Colonic mucosa (tissue), 4 donors: Measurements from ENCODE around the gene EIF2S2. TPM values are rescaled to one million over a fixed set of nuclear protein-coding genes. Genes with fewer than 3 reads are reported as not detected.

Source experiments
- DNase-seq: peaks from one replicate; pipeline ENCODE4 v3.0.0-alpha.2; 2020
- H3K27ac ChIP-seq: fragments of 200-600 bp; one replicate; pipeline ENCODE4 v1.8.0; 2021
- H3K27me3 ChIP-seq: fragments of 200-600 bp; one replicate; pipeline ENCODE4 v1.8.0; 2021
- H3K36me3 ChIP-seq: fragments of 200-600 bp; one replicate; pipeline ENCODE4 v1.8.0; 2021
- H3K4me1 ChIP-seq: fragments of 200-600 bp; one replicate; pipeline ENCODE4 v1.8.0; 2021; ENCODE audit warnings: mild to moderate bottlenecking
- H3K4me3 ChIP-seq: fragments of 200-600 bp; one replicate; pipeline ENCODE4 v1.8.0; 2021
- H3K9ac ChIP-seq, 2 donors: one replicate each; pipeline ENCODE4 v1.7.0; 2013; ENCODE audit warnings: control low read depth in 2 of 2, low read depth in 2 of 2, low read length in 2 of 2
- H3K9me3 ChIP-seq: fragments of 200-600 bp; one replicate; pipeline ENCODE4 v1.8.0; 2021
- intact Hi-C: fragments of 100-400 bp; cut with DNase I; formaldehyde crosslinking; loops from one replicate; pipeline ENCODE4 v1.14.1; 2022
- total RNA-seq, 2 donors: library from RNA; stranded (reverse); fragmentation: NEBNext Ultra II Directional in 1 of 2; extraction: Animal tissue kit (Norgen Biotek cat#: 25700) in 1 of 2; gene quantifications; one replicate each; pipeline ENCODE4 v1.2.1, GENCODE V29; 2021
- TF ChIP-seq, protein P1 (sequence below): fragments of 200-600 bp; IDR thresholded peaks from one replicate; pipeline ENCODE4 v1.8.0; 2022; ENCODE audit warnings: antibody characterized with exemption, mild to moderate bottlenecking
- donor health status: healthy.
- donor health status: DM: no; HTN: no; CAD: no.
- donor health status: DM: no; HTN: no; CAD: no.

EIF2S2 gene
- total RNA-seq, 2 donors from 2014 or later: 53.1 to 71.6 TPM

- Histone ChIP-seq H3K4me3 (no peak overlapping the region), H3K27ac (no peak overlapping the region), H3K9ac (no peak overlapping the region), H3K36me3 (no peaks in the 10 kb centered on the region), H3K27me3 (no peaks in the 10 kb centered on the region), H3K4me1 (no peaks in the 10 kb centered on the region), H3K9me3 (no peaks in the 10 kb centered on the region)
- no peak for DNase-seq
- intact Hi-C loops: no loop called here
- TF ChIP-seq, protein P1, sequence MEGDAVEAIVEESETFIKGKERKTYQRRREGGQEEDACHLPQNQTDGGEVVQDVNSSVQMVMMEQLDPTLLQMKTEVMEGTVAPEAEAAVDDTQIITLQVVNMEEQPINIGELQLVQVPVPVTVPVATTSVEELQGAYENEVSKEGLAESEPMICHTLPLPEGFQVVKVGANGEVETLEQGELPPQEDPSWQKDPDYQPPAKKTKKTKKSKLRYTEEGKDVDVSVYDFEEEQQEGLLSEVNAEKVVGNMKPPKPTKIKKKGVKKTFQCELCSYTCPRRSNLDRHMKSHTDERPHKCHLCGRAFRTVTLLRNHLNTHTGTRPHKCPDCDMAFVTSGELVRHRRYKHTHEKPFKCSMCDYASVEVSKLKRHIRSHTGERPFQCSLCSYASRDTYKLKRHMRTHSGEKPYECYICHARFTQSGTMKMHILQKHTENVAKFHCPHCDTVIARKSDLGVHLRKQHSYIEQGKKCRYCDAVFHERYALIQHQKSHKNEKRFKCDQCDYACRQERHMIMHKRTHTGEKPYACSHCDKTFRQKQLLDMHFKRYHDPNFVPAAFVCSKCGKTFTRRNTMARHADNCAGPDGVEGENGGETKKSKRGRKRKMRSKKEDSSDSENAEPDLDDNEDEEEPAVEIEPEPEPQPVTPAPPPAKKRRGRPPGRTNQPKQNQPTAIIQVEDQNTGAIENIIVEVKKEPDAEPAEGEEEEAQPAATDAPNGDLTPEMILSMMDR: no peak
Measured at GRCh38 chr20:34047917-34048316, 64.1 kb downstream of the EIF2S2 start.

- Histone ChIP-seq H3K27me3 (no peaks in the 10 kb centered on the region), H3K36me3 (no peaks in the 10 kb centered on the region), H3K27ac (no peak overlapping the region), H3K4me3 (no peak overlapping the region), H3K9ac (no peak overlapping the region), H3K9me3 (no peaks in the 10 kb centered on the region), H3K4me1 (no peaks in the 10 kb centered on the region)
- no peak for DNase-seq
- intact Hi-C loops: no loop called here
- TF ChIP-seq, protein P1: no peak
Measured at GRCh38 chr20:34047010-34047687, 64.9 kb downstream of the EIF2S2 start.

DNA sequence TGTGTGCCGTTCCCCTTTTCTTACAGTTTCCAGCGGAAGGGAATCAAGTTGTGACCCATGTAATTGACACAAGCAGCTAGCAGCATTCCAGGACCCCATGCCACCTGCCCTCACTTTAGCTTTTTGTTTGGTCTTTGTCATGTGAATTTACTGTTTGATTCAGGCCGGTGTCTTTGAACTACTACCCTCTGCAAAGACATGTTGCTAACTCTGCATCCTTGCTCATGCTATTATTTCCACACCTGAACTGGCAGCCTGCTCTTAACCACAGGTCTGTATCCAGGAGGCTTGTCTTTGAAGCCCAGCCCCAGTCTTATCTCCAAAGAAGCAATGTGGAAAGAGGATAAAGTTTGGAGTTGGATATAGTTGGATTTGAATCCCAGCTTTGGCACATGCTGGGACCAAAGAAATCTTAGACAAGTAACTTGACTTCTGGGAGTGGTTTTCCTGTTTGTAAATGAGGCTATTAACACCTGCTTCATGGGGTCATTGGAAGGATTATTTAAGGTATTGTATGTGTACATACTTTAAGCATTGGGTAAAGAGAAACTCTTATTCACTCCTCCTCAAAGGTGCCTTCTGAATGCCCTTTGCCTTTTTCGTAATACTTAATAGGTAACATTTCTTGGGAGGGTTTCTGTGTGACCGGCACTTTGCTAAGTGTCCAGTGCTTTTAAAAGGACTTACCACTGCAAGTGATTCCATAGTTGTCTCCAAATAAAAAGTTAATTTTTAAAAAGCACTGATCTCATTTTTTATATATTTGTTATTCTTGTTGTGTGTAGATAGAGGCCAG, 65.9 kb downstream of the EIF2S2 start:
- no peak overlapping the region for H3K9ac ChIP-seq
- no peak overlapping the region for H3K4me3 ChIP-seq
- no peaks in the 10 kb centered on the region for H3K9me3 ChIP-seq
- TF ChIP-seq, protein P1: no peak
- no peaks in the 10 kb centered on the region for H3K36me3 ChIP-seq
- H3K4me1 ChIP-seq: no peaks in the 10 kb centered on the region
- H3K27me3 ChIP-seq: no peaks in the 10 kb centered on the region
- no peak for DNase-seq
- no peak overlapping the region for H3K27ac ChIP-seq
- intact Hi-C loops: no loop called here

DNA sequence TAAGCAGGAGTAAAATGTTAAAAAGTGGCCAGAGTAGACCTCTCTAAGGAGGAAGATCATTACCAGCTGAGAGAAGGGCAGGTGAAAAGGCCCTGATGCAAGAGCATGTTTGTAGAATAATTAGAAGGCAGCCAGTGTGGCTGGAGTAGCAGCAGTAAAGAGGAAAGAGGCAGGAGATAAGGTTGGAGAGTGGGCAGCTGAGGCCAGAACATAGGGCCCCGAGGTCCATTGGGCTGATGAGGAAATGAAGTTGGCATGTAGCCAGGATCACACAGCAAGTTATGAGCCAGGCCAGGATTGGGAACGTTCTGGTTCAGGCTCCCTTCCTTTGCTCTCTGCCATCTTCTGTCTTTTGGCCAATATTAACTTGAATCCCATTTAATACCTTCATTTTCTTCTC, 66.7 kb downstream of the EIF2S2 start:
- intact Hi-C loops: no loop called here
- peak; percentile 27 for DNase-seq
- Histone ChIP-seq H3K27me3 (no peaks in the 10 kb centered on the region), H3K9ac (no peak overlapping the region), H3K4me3 (no peak overlapping the region), H3K27ac (no peak overlapping the region), H3K36me3 (no peaks in the 10 kb centered on the region), H3K9me3 (no peaks in the 10 kb centered on the region), H3K4me1 (no peaks in the 10 kb centered on the region)
- TF ChIP-seq, protein P1: no peak

GRCh38 chr20:34043025-34043424, 69.0 kb downstream of the EIF2S2 start:
- H3K4me1 ChIP-seq: no peaks in the 10 kb centered on the region
- TF ChIP-seq, protein P1: no peak
- H3K4me3 ChIP-seq: no peak overlapping the region
- intact Hi-C loops: no loop called here
- DNase-seq: no peak
- no peak overlapping the region for H3K27ac ChIP-seq
- no peaks in the 10 kb centered on the region for H3K36me3 ChIP-seq
- no peaks in the 10 kb centered on the region for H3K9me3 ChIP-seq
- no peak overlapping the region for H3K9ac ChIP-seq
- H3K27me3 ChIP-seq: no peaks in the 10 kb centered on the region
